Astrocyte of the spinal cord (primary cell): ENCODE results near the gene GPRC5A.

Experiments
- DNase-seq: peaks from one replicate; pipeline ENCODE4 v3.0.0; 2011; ENCODE audit warnings: low read depth, low spot score
- H3K4me3 ChIP-seq: 2 replicates; pipeline ENCODE4 v1.5.1; 2011; ENCODE audit warnings: low read depth, mild to moderate bottlenecking, low read length, moderate library complexity
- in situ Hi-C: cut with HindIII; loops from 2 replicates; pipeline ENCODE4 v1.10.0; 2017; ENCODE audit warnings: low sequenced_read_pairs
- TF ChIP-seq, protein P1 (sequence below): IDR thresholded peaks from 2 replicates; pipeline ENCODE4 v1.5.1; 2012; ENCODE audit warnings: low read depth, mild to moderate bottlenecking, low read length, inconsistent platforms

Gene GPRC5A

DNA sequence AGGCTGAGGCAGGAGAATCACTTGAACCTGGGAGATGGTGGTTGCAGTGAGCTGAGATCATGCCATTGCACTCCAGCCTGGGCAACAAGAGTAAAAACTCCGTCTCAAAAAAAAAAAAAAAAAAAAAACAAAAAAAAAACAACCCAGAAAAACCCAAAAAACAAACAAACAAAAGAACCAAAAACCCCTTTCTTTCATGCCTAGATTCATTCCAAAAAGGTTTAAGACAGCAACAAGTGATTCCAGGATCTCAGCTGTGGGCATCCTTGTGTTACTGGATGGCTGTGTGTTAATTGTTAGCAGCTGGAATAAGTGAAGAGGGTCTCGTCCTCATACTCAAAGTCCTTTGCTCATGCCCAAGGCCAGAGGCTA, 9.4 kb downstream of the GPRC5A start:
- in situ Hi-C loops, result no loop called here
- TF ChIP-seq, protein P1, sequence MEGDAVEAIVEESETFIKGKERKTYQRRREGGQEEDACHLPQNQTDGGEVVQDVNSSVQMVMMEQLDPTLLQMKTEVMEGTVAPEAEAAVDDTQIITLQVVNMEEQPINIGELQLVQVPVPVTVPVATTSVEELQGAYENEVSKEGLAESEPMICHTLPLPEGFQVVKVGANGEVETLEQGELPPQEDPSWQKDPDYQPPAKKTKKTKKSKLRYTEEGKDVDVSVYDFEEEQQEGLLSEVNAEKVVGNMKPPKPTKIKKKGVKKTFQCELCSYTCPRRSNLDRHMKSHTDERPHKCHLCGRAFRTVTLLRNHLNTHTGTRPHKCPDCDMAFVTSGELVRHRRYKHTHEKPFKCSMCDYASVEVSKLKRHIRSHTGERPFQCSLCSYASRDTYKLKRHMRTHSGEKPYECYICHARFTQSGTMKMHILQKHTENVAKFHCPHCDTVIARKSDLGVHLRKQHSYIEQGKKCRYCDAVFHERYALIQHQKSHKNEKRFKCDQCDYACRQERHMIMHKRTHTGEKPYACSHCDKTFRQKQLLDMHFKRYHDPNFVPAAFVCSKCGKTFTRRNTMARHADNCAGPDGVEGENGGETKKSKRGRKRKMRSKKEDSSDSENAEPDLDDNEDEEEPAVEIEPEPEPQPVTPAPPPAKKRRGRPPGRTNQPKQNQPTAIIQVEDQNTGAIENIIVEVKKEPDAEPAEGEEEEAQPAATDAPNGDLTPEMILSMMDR, result no peak
- DNase-seq, result no peak
- H3K4me3 ChIP-seq, result no peak overlapping the region

DNA sequence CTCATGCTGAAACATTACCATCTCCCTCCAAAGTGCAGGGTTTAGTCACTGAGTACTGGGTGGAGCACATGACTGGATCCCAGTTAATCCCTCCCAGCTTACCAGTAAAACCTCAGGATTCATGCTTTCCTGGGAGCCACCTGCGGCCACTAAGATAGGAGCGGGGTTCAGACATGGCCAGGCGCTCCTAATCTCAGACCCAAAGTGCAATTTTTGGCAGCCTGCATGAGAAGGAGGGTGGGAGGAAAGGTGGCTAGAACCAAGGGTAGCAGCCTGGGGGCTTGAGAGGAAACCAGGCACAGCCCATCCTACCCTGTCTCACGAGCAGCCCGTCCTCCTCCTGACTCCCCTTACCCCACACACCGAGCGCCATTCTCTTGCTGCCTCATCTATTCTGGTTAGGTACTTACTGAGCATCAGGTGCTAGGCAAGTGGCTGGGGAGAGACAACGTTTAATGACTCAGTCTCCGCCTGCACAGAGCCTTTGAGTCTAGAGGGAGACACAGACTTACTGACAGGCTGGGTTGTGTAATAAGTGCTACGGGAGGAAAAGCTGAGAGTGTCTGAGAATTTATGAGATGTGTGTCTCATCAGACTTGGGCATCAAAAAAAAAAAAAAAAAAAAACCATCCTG, 9.9 kb downstream of the GPRC5A start:
- in situ Hi-C loops, result no loop called here
- DNase-seq, result peak; percentile 87
- TF ChIP-seq, protein P1, result no peak
- no peak overlapping the region for H3K4me3 ChIP-seq

GRCh38 chr12:12902036-12902435, 10.7 kb downstream of the GPRC5A start:
- DNase-seq, result peak; percentile 38
- TF ChIP-seq, protein P1, result no peak
- H3K4me3 ChIP-seq, result no peak overlapping the region
- in situ Hi-C loops, result no loop called here

- H3K4me3 ChIP-seq, result no peak overlapping the region
- DNase-seq, result no peak
- TF ChIP-seq, protein P1, result no peak
- in situ Hi-C loops, result no loop called here
Observed at GRCh38 chr12:12903642-12904609, 12.6 kb downstream of the GPRC5A start.

DNA sequence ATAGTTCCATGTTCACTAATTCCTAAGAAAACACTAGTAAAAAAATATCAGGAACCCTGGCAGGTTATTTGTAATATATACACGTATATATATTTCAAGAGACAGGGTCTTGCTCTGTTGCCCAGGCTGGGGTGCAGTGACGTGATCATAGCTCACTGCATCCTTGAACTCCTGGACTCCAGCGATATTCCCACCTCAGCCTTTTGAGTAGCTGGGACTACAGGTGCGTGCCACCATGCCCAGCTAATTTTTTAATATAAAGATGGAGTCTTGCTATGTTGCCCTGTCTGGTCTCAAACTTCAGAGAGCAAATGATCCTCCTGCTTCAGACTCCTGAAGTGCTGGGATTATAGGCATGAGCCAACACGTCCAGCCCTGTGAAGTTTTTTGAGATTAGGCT, 16.2 kb downstream of the GPRC5A start:
- in situ Hi-C loops, result no loop called here
- TF ChIP-seq, protein P1, result no peak
- H3K4me3 ChIP-seq, result no peak overlapping the region
- no peak for DNase-seq

- in situ Hi-C loops, result no loop called here
- no peak overlapping the region for H3K4me3 ChIP-seq
- TF ChIP-seq, protein P1, result no peak
- no peak for DNase-seq
Observed at GRCh38 chr12:12908252-12908651, 16.9 kb downstream of the GPRC5A start.
